ENCODE results near the gene MRAS.

DNA sequence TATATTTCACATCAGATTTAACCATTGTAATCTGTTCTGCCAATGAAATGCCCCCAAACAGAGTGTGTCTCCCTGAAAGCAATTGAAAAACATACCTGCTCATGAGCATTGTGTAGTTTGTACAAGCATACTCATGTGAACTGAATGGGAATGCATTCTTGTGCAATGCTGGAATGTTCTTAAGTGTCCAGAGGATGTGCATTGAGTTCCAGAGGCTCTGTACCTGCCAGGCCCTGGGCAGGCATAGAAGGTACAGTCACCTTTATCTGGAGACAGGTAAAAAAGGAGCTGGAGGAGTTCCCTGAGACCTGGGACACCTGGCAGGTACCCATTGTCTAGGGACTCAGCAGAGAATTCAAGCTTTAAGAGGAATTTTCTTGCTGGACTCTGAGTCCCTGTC is 2.8 kb downstream of the MRAS start:
- TF ChIP-seq, protein P1, sequence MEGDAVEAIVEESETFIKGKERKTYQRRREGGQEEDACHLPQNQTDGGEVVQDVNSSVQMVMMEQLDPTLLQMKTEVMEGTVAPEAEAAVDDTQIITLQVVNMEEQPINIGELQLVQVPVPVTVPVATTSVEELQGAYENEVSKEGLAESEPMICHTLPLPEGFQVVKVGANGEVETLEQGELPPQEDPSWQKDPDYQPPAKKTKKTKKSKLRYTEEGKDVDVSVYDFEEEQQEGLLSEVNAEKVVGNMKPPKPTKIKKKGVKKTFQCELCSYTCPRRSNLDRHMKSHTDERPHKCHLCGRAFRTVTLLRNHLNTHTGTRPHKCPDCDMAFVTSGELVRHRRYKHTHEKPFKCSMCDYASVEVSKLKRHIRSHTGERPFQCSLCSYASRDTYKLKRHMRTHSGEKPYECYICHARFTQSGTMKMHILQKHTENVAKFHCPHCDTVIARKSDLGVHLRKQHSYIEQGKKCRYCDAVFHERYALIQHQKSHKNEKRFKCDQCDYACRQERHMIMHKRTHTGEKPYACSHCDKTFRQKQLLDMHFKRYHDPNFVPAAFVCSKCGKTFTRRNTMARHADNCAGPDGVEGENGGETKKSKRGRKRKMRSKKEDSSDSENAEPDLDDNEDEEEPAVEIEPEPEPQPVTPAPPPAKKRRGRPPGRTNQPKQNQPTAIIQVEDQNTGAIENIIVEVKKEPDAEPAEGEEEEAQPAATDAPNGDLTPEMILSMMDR (conservative IDR thresholded peaks at IDR 0.05; ENCODE audit: low read depth, low read length), result no peak
- TF ChIP-seq EZH2 (IDR thresholded peaks at IDR 0.05; ENCODE audit: borderline replicate concordance, low read depth, low read length, poor library complexity, severe bottlenecking), result no peak

All from A673 (cell line).